HG03280 (cell line): ENCODE measurements around the gene TEX19.

Source experiments
- ATAC-seq: cut with Tn5 transposase; IDR thresholded peaks from one replicate; pipeline ENCODE4 v1.9.1; 2021; ENCODE audit warnings: mild to moderate bottlenecking, moderate library complexity; ENCODE audit not compliant: unreplicated experiment

The TEX19 gene

GRCh38 chr17:82358465-82359350, at the start of gene TEX19:
Gene TEX19 (plus strand): TSS chr17:82359247. CDS start chr17:82362151, 2,904 bp downstream.
- no peak for ATAC-seq

- ATAC-seq = no peak
These were observed 49.1 kb upstream of the TEX19 start for GRCh38 chr17:82309656-82310570.

GRCh38 chr17:82310877-82311276, 48.2 kb upstream of the TEX19 start:
- no peak for ATAC-seq

- ATAC-seq = no peak
These were observed 47.1 kb upstream of the TEX19 start for GRCh38 chr17:82311971-82312370.

- no peak for ATAC-seq
These were observed 45.6 kb upstream of the TEX19 start for GRCh38 chr17:82313195-82314011.

- ATAC-seq = no peak
These were observed 44.9 kb upstream of the TEX19 start for GRCh38 chr17:82314012-82314726.

GRCh38 chr17:82314727-82315605, 44.1 kb upstream of the TEX19 start:
- ATAC-seq = no peak

- ATAC-seq = no peak
These were observed 43.2 kb upstream of the TEX19 start for GRCh38 chr17:82315703-82316358.

- no peak for ATAC-seq
These were observed 42.2 kb upstream of the TEX19 start for GRCh38 chr17:82316651-82317393.

- ATAC-seq = no peak
These were observed 41.5 kb upstream of the TEX19 start, which contains the start of gene CD7 for GRCh38 chr17:82317394-82318168. Gene CD7 (minus strand): TSS chr17:82317608. CDS start chr17:82317495, 113 bp downstream.

GRCh38 chr17:82318169-82318498, 40.9 kb upstream of the TEX19 start:
- ATAC-seq = no peak

- ATAC-seq = no peak
These were observed 40.1 kb upstream of the TEX19 start for GRCh38 chr17:82318772-82319606.

GRCh38 chr17:82319619-82320062, 39.4 kb upstream of the TEX19 start:
- no peak for ATAC-seq

GRCh38 chr17:82320140-82320840, 38.8 kb upstream of the TEX19 start:
- ATAC-seq = no peak
